ENCODE measurements around the gene ELK3. TPM values are rescaled to one million over a fixed set of nuclear protein-coding genes. Genes with fewer than 3 reads are reported as not detected.
A peak's percentile ranks its signal among the peaks of the same experiment; 100 is the strongest.

Gene ELK3
- total and polyA plus RNA-seq, 4 experiments from 2014 or later, result 20.8 to 56.5 (median 56.4) TPM

- POLR2A ChIA-PET (ENCODE audit: partially characterized antibody), result interaction anchor here (1.5 to 2.1 kb wide), 2 partner anchors 9 to 105 kb away, joined by 5 to 13 read pairs; partner anchors contain the start of gene CDK17
- no peaks in the 10 kb centered on the region for H3K27me3 Mint-ChIP-seq
- Histone ChIP-seq H3K27me3 (ENCODE audit: insufficient read depth, low read length) (no peaks in the 10 kb centered on the region), H3K36me3 (ENCODE audit: insufficient read depth, low read length) (peaks cover 13% of the 10 kb centered on the region), H3K4me3 (ENCODE audit: low read length in 2 of 2) (no peak overlapping the region), H3K9me3 (ENCODE audit: control insufficient read depth in 1 of 2, low read length in 2 of 2) (no peaks in the 10 kb centered on the region), H3K27ac (ENCODE audit: low read depth, low read length) (no peak overlapping the region), H3K4me1 (ENCODE audit: insufficient read depth, low read length) (peaks cover 15% of the 10 kb centered on the region)
- intact Hi-C loops (cut with micrococcal nuclease), result loop anchor here (2.0 to 5.0 kb wide), 2 partner anchors 20 to 102 kb away; no protein-coding TSS in a partner anchor
- H3K4me1 Mint-ChIP-seq, result peaks cover 18 to 25% (median 19%) of the 10 kb centered on the region in 4 donors
- H3K36me3 Mint-ChIP-seq, result peaks cover 24 to 55% of the 10 kb centered on the region in 2 donors
- peak overlapping the region in 2 of 7 donors; percentile 25 to 77 for H3K27ac Mint-ChIP-seq
- H3K4me3 Mint-ChIP-seq, result peak overlapping the region in 5 of 8 donors; percentile 16 to 73 (median 27)
- CTCF ChIA-PET (ENCODE audit: partially characterized antibody), result interaction anchor here (1.4 to 2.1 kb wide), 3 partner anchors 42 to 105 kb away, joined by 3 to 6 read pairs (median 4); partner anchors contain the start of gene CDK17
- DNase-seq, result peak; percentile 27 to 56 (median 45)
- no peaks in the 10 kb centered on the region for H3K9me3 Mint-ChIP-seq
Observed at GRCh38 chr12:96294831-96295230, 100.7 kb downstream of the ELK3 start.

- POLR2A ChIA-PET (ENCODE audit: partially characterized antibody), result interaction anchor here (1.5 to 2.1 kb wide), 2 partner anchors 8 to 104 kb away, joined by 5 to 13 read pairs; partner anchors contain the start of gene CDK17
- no peak for DNase-seq
- peaks cover 18 to 25% (median 19%) of the 10 kb centered on the region in 4 donors for H3K4me1 Mint-ChIP-seq
Observed at GRCh38 chr12:96295532-96296160, 101.5 kb downstream of the ELK3 start.

GRCh38 chr12:96297504-96297903 lies 103.3 kb downstream of the ELK3 start:
- Mint-ChIP-seq H3K27ac (no peak overlapping the region), H3K27me3 (no peaks in the 10 kb centered on the region), H3K4me3 (no peak overlapping the region), H3K4me1 (peaks cover 17 to 27% (median 20%) of the 10 kb centered on the region in 4 donors), H3K9me3 (no peaks in the 10 kb centered on the region), H3K36me3 (peaks cover 27 to 48% of the 10 kb centered on the region in 2 donors)
- peaks cover 8% of the 10 kb centered on the region for H3K36me3 ChIP-seq (ENCODE audit: insufficient read depth, low read length)
- H3K4me1 ChIP-seq (ENCODE audit: insufficient read depth, low read length), result peaks cover 17% of the 10 kb centered on the region
- H3K9me3 ChIP-seq (ENCODE audit: control insufficient read depth in 1 of 2, low read length in 2 of 2), result no peaks in the 10 kb centered on the region
- ChIA-PET CTCF (ENCODE audit: partially characterized antibody) (interaction anchor here (1.0 kb wide), 1 partner anchor 15 kb away, joined by 3 read pairs; no protein-coding TSS in a partner anchor), POLR2A (ENCODE audit: partially characterized antibody) (no interaction called here)
- no peak overlapping the region for H3K27ac ChIP-seq (ENCODE audit: low read depth, low read length)
- H3K4me3 ChIP-seq (ENCODE audit: low read length in 2 of 2), result no peak overlapping the region
- intact Hi-C loops (cut with micrococcal nuclease), result loop anchor here (5.0 kb wide), 1 partner anchor 100 kb away; no protein-coding TSS in a partner anchor
- H3K27me3 ChIP-seq (ENCODE audit: insufficient read depth, low read length), result no peaks in the 10 kb centered on the region
- no peak for DNase-seq

More at GRCh38 chr12:96295532-96296160, 101.5 kb downstream of the ELK3 start:
- Histone ChIP-seq H3K4me1 (ENCODE audit: insufficient read depth, low read length) (peaks cover 15% of the 10 kb centered on the region), H3K9me3 (ENCODE audit: control insufficient read depth in 1 of 2, low read length in 2 of 2) (no peaks in the 10 kb centered on the region), H3K27ac (ENCODE audit: low read depth, low read length) (no peak overlapping the region), H3K4me3 (ENCODE audit: low read length in 2 of 2) (no peak overlapping the region), H3K27me3 (ENCODE audit: insufficient read depth, low read length) (no peaks in the 10 kb centered on the region), H3K36me3 (ENCODE audit: insufficient read depth, low read length) (peaks cover 10% of the 10 kb centered on the region)
- Mint-ChIP-seq H3K4me3 (peak overlapping the region in 5 of 8 donors; percentile 16 to 73 (median 50)), H3K27me3 (no peaks in the 10 kb centered on the region), H3K36me3 (peaks cover 25 to 54% of the 10 kb centered on the region in 2 donors), H3K27ac (peak overlapping the region in 5 of 7 donors; percentile 37 to 85 (median 57)), H3K9me3 (no peaks in the 10 kb centered on the region)
- CTCF ChIA-PET (ENCODE audit: partially characterized antibody), result interaction anchor here (1.4 to 2.1 kb wide), 3 partner anchors 42 to 104 kb away, joined by 3 to 6 read pairs (median 4); partner anchors contain the start of gene CDK17
- intact Hi-C loops (cut with micrococcal nuclease), result loop anchor here (1.0 to 5.0 kb wide), 3 partner anchors 12 to 102 kb away; no protein-coding TSS in a partner anchor

GRCh38 chr12:96300064-96300463 lies 105.9 kb downstream of the ELK3 start:
- Histone ChIP-seq H3K27ac (ENCODE audit: low read depth, low read length) (no peak overlapping the region), H3K27me3 (ENCODE audit: insufficient read depth, low read length) (no peaks in the 10 kb centered on the region), H3K9me3 (ENCODE audit: control insufficient read depth in 1 of 2, low read length in 2 of 2) (no peaks in the 10 kb centered on the region), H3K4me3 (ENCODE audit: low read length in 2 of 2) (no peak overlapping the region), H3K36me3 (ENCODE audit: insufficient read depth, low read length) (peaks cover 8% of the 10 kb centered on the region), H3K4me1 (ENCODE audit: insufficient read depth, low read length) (peaks cover 14% of the 10 kb centered on the region)
- no peak overlapping the region for H3K27ac Mint-ChIP-seq
- intact Hi-C loops (cut with micrococcal nuclease), result loop anchor here (10.0 kb wide), 1 partner anchor 215 kb away; no protein-coding TSS in a partner anchor
- POLR2A ChIA-PET (ENCODE audit: partially characterized antibody), result interaction anchor here (0.6 to 1.3 kb wide), 2 partner anchors 14 to 99 kb away, joined by 4 to 5 read pairs; no protein-coding TSS in a partner anchor
- no peak overlapping the region for H3K4me3 Mint-ChIP-seq
- H3K9me3 Mint-ChIP-seq, result no peaks in the 10 kb centered on the region
- no peak for DNase-seq
- CTCF ChIA-PET (ENCODE audit: partially characterized antibody), result interaction anchor here (2.3 kb wide), 1 partner anchor 101 kb away, joined by 12 read pairs; the partner anchor contains the start of gene CDK17
- peaks cover 12 to 23% (median 19%) of the 10 kb centered on the region in 4 donors for H3K4me1 Mint-ChIP-seq
- H3K36me3 Mint-ChIP-seq, result peaks cover 24 to 37% of the 10 kb centered on the region in 2 donors
- no peaks in the 10 kb centered on the region for H3K27me3 Mint-ChIP-seq

- Histone ChIP-seq H3K36me3 (ENCODE audit: insufficient read depth, low read length) (peaks cover 8% of the 10 kb centered on the region), H3K4me3 (ENCODE audit: low read length in 2 of 2) (no peak overlapping the region), H3K27me3 (ENCODE audit: insufficient read depth, low read length) (no peaks in the 10 kb centered on the region), H3K9me3 (ENCODE audit: control insufficient read depth in 1 of 2, low read length in 2 of 2) (no peaks in the 10 kb centered on the region), H3K4me1 (ENCODE audit: insufficient read depth, low read length) (peaks cover 5% of the 10 kb centered on the region), H3K27ac (ENCODE audit: low read depth, low read length) (no peak overlapping the region)
- intact Hi-C loops (cut with micrococcal nuclease), result loop anchor here (10.0 kb wide), 1 partner anchor 213 kb away; no protein-coding TSS in a partner anchor
- POLR2A ChIA-PET (ENCODE audit: partially characterized antibody), result no interaction called here
- Mint-ChIP-seq H3K9me3 (no peaks in the 10 kb centered on the region), H3K36me3 (peaks cover 32 to 38% of the 10 kb centered on the region in 2 donors), H3K27ac (no peak overlapping the region), H3K4me1 (peaks cover 8 to 25% (median 12%) of the 10 kb centered on the region in 4 donors), H3K4me3 (no peak overlapping the region), H3K27me3 (no peaks in the 10 kb centered on the region)
- DNase-seq, result no peak
- CTCF ChIA-PET (ENCODE audit: partially characterized antibody), result no interaction called here
Observed at GRCh38 chr12:96301732-96302131, 107.6 kb downstream of the ELK3 start.

- peaks cover 29% of the 10 kb centered on the region in 2 donors for H3K36me3 Mint-ChIP-seq
- no peaks in the 10 kb centered on the region for H3K9me3 ChIP-seq (ENCODE audit: control insufficient read depth in 1 of 2, low read length in 2 of 2)
- H3K27ac ChIP-seq (ENCODE audit: low read depth, low read length), result no peak overlapping the region
- DNase-seq, result no peak
- peaks cover 13% of the 10 kb centered on the region for H3K4me1 ChIP-seq (ENCODE audit: insufficient read depth, low read length)
- no peaks in the 10 kb centered on the region for H3K27me3 Mint-ChIP-seq
- peak overlapping the region in 1 of 7 donors; percentile 27 for H3K27ac Mint-ChIP-seq
- peaks cover 8% of the 10 kb centered on the region for H3K36me3 ChIP-seq (ENCODE audit: insufficient read depth, low read length)
- H3K4me3 ChIP-seq (ENCODE audit: low read length in 2 of 2), result no peak overlapping the region
- peaks cover 13 to 35% (median 17%) of the 10 kb centered on the region in 4 donors for H3K4me1 Mint-ChIP-seq
- no peaks in the 10 kb centered on the region for H3K9me3 Mint-ChIP-seq
- intact Hi-C loops (cut with micrococcal nuclease), result loop anchor here (10.0 kb wide), 1 partner anchor 212 kb away; no protein-coding TSS in a partner anchor
- no peak overlapping the region for H3K4me3 Mint-ChIP-seq
- H3K27me3 ChIP-seq (ENCODE audit: insufficient read depth, low read length), result no peaks in the 10 kb centered on the region
- ChIA-PET CTCF (ENCODE audit: partially characterized antibody) (interaction anchor here (1.1 to 2.2 kb wide), 3 partner anchors 9 to 214 kb away, joined by 3 to 14 read pairs (median 4); partner anchors contain the start of gene CDK17), POLR2A (ENCODE audit: partially characterized antibody) (interaction anchor here (1.0 kb wide), 2 partner anchors 8 to 97 kb away, joined by 5 read pairs; partner anchors contain the start of gene CDK17)
Observed at GRCh38 chr12:96302687-96303310, 108.6 kb downstream of the ELK3 start.
